ENCODE data around the gene CNNM3. TPM values are rescaled to one million over a fixed set of nuclear protein-coding genes. Genes with fewer than 3 reads are reported as not detected.

The CNNM3 gene
- polyA plus RNA-seq, 4 donors, result 5.7 to 36.8 (median 11.3) TPM

- WGBS, 3 donors, result 79 to 91% (median 89%) methylated on average over 8 of the region's 8 CpGs
- H3K4me1 ChIP-seq (ENCODE audit: control insufficient read depth in 3 of 3, insufficient read depth in 2 of 3, low read depth in 1 of 3, low read length in 2 of 3), result peaks cover 0 to 7% (median 0%) of the 10 kb centered on the region in 3 donors
Measured at GRCh38 chr2:96882906-96883305, 66.8 kb downstream of the CNNM3 start.

GRCh38 chr2:96883306-96883705 is 67.2 kb downstream of the CNNM3 start:
- H3K36me3 ChIP-seq (ENCODE audit: control insufficient read depth in 3 of 3, insufficient read depth in 2 of 3, low read depth in 1 of 3, low read length in 3 of 3), result no peaks in the 10 kb centered on the region
- H3K27me3 ChIP-seq (ENCODE audit: control insufficient read depth in 3 of 3, insufficient read depth in 3 of 3, low read length in 3 of 3), result no peaks in the 10 kb centered on the region
- no peak overlapping the region for H3K4me3 ChIP-seq (ENCODE audit: low read depth in 1 of 3, low read length in 3 of 3)
- no peaks in the 10 kb centered on the region for H3K9me3 ChIP-seq (ENCODE audit: control insufficient read depth in 2 of 2, insufficient read depth in 1 of 2, low read depth in 1 of 2, low read length in 1 of 2)
- H3K27ac ChIP-seq (ENCODE audit: low read depth in 1 of 3, low read length in 2 of 3), result no peak overlapping the region
- peaks cover 0 to 11% (median 0%) of the 10 kb centered on the region in 3 donors for H3K4me1 ChIP-seq (ENCODE audit: control insufficient read depth in 3 of 3, insufficient read depth in 2 of 3, low read depth in 1 of 3, low read length in 2 of 3)
- 82 to 83% (median 83%) methylated on average over 8 to 9 of the region's 9 CpGs for WGBS, 3 donors
- DNase-seq (no peak), FAIRE-seq (no peak)

More at GRCh38 chr2:96882906-96883305, 66.8 kb downstream of the CNNM3 start:
- Histone ChIP-seq H3K27ac (ENCODE audit: low read depth in 1 of 3, low read length in 2 of 3) (no peak overlapping the region), H3K27me3 (ENCODE audit: control insufficient read depth in 3 of 3, insufficient read depth in 3 of 3, low read length in 3 of 3) (no peaks in the 10 kb centered on the region), H3K9me3 (ENCODE audit: control insufficient read depth in 2 of 2, insufficient read depth in 1 of 2, low read depth in 1 of 2, low read length in 1 of 2) (no peaks in the 10 kb centered on the region), H3K36me3 (ENCODE audit: control insufficient read depth in 3 of 3, insufficient read depth in 2 of 3, low read depth in 1 of 3, low read length in 3 of 3) (no peaks in the 10 kb centered on the region), H3K4me3 (ENCODE audit: low read depth in 1 of 3, low read length in 3 of 3) (no peak overlapping the region)
- FAIRE-seq, result no peak
- DNase-seq, result no peak

Other genes with a start within 250 kb of the CNNM3 start
- gene KANSL3, start 178.0 kb upstream of the CNNM3 start, polyA plus RNA-seq, result 10 to 100 TPM; 13.5 to 39.7 (median 18.0) TPM
- gene FER1L5, start 173.5 kb upstream of the CNNM3 start, polyA plus RNA-seq, result 1 to 10 TPM in 1 of 4 donors, under 1 TPM in 1, not detected in 2; 0.09 to 1.2 TPM
- gene LMAN2L, start 76.2 kb upstream of the CNNM3 start, polyA plus RNA-seq, result 10 to 100 TPM in 2 of 4 donors, 1 to 10 TPM in 2; 3.5 to 31.1 (median 8.3) TPM
- gene CNNM4, start 55.4 kb upstream of the CNNM3 start, polyA plus RNA-seq, result 10 to 100 TPM in 2 of 4 donors, 1 to 10 TPM in 2; 1.6 to 30.0 (median 6.8) TPM
- gene ANKRD23, start 27.8 kb downstream of the CNNM3 start, polyA plus RNA-seq, result 1 to 10 TPM; 2.2 to 4.0 (median 3.2) TPM
- 10 to 100 TPM in 3 of 4 donors, 1 to 10 TPM in 1; 9.3 to 23.0 (median 16.5) TPM for gene ANKRD39, start 41.7 kb downstream of the CNNM3 start, polyA plus RNA-seq
- 10 to 100 TPM in 2 of 4 donors, 1 to 10 TPM in 1, under 1 TPM in 1; 0.45 to 26.8 (median 11.2) TPM for gene SEMA4C, start 53.8 kb downstream of the CNNM3 start, polyA plus RNA-seq
- gene FAM178B, start 170.3 kb downstream of the CNNM3 start, polyA plus RNA-seq, result under 1 TPM in 2 of 4 donors, not detected in 2; 0.27 to 0.34 TPM